ENCODE results near the gene LY6G5C. TPM values are rescaled to one million over a fixed set of nuclear protein-coding genes. Genes with fewer than 3 reads are reported as not detected.

The LY6G5C gene
- total RNA-seq, 4 donors from 2014 or later: 0.57 to 0.83 TPM; not detected in 2

GRCh38 chr6:31639043-31639442, 41.8 kb downstream of the LY6G5C start:
- no peak overlapping the region for H3K4me3 ChIP-seq
- H3K27me3 ChIP-seq: no peaks in the 10 kb centered on the region
- peaks cover 61 to 100% (median 67%) of the 10 kb centered on the region in 3 donors for H3K36me3 ChIP-seq
- 64 to 71% methylated on average over 7 to 8 of the region's 9 CpGs for WGBS, 2 donors
- TF ChIP-seq, protein P1, sequence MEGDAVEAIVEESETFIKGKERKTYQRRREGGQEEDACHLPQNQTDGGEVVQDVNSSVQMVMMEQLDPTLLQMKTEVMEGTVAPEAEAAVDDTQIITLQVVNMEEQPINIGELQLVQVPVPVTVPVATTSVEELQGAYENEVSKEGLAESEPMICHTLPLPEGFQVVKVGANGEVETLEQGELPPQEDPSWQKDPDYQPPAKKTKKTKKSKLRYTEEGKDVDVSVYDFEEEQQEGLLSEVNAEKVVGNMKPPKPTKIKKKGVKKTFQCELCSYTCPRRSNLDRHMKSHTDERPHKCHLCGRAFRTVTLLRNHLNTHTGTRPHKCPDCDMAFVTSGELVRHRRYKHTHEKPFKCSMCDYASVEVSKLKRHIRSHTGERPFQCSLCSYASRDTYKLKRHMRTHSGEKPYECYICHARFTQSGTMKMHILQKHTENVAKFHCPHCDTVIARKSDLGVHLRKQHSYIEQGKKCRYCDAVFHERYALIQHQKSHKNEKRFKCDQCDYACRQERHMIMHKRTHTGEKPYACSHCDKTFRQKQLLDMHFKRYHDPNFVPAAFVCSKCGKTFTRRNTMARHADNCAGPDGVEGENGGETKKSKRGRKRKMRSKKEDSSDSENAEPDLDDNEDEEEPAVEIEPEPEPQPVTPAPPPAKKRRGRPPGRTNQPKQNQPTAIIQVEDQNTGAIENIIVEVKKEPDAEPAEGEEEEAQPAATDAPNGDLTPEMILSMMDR (IDR thresholded peaks at IDR 0.05): no peak
- no peak for DNase-seq
- H3K27ac ChIP-seq: no peak overlapping the region
- H3K9me3 ChIP-seq: no peaks in the 10 kb centered on the region
- intact Hi-C loops (cut with DNase I): no loop called here
- H3K4me1 ChIP-seq: no peaks in the 10 kb centered on the region

DNA sequence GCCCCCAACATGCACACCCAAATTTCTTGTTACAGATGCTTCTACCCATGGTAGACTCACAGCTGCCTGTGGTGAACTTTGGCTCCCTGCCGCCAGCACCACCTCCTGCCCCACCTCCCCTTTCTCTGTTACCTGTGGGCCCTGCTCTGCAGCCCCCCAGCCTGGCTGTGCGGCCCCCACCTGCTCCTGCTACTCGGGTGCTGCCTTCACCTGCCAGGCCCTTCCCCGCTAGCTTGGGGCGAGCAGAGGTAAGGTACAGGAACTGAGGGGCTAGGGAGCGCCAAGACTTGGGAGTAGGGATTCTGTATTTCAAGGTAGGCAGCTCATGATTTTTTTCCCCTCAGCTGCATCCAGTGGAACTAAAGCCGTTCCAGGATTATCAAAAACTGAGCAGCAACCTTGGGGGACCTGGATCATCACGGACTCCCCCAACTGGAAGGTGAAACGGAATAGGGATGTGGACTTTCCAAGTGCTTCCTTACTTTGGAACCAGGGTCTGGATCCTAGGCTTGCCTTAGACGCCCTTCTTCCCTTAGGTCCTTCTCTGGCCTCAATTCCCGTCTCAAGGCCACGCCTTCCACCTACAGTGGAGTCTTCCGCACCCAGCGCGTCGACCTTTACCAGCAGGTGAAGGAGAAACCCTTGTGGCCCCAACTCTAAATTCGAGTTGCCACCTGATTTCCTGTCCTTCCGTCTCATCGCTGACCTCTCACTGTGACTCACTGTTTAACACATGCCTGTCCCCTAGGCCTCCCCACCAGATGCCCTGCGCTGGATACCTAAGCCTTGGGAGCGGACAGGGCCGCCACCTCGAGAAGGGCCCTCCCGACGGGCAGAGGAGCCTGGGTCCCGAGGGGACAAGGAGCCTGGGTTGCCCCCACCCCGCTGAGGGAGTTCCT, 43.9 kb downstream of the LY6G5C start:
- no peak overlapping the region for H3K4me3 ChIP-seq
- H3K27me3 ChIP-seq: no peaks in the 10 kb centered on the region
- H3K27ac ChIP-seq: no peak overlapping the region
- no peak for TF ChIP-seq POLR2A (IDR thresholded peaks at IDR 0.05)
- TF ChIP-seq, protein P1 (IDR thresholded peaks at IDR 0.05): no peak
- WGBS, 2 donors: 66 to 78% methylated on average over 17 to 22 of the region's 27 CpGs
- peaks cover 53 to 100% (median 65%) of the 10 kb centered on the region in 3 donors for H3K36me3 ChIP-seq
- intact Hi-C loops (cut with DNase I): no loop called here
- no peaks in the 10 kb centered on the region for H3K4me1 ChIP-seq
- no peaks in the 10 kb centered on the region for H3K9me3 ChIP-seq
- DNase-seq: no peak

GRCh38 chr6:31634969-31635575, 45.8 kb downstream of the LY6G5C start:
- WGBS, 2 donors: 75 to 76% methylated on average over 9 to 10 of the region's 11 CpGs
- Histone ChIP-seq H3K27ac (no peak overlapping the region), H3K9me3 (no peaks in the 10 kb centered on the region), H3K4me1 (no peaks in the 10 kb centered on the region), H3K27me3 (no peaks in the 10 kb centered on the region), H3K36me3 (peaks cover 54 to 100% (median 65%) of the 10 kb centered on the region in 3 donors), H3K4me3 (no peak overlapping the region)
- intact Hi-C loops (cut with DNase I): no loop called here
- no peak for TF ChIP-seq POLR2A (IDR thresholded peaks at IDR 0.05)
- TF ChIP-seq, protein P1 (IDR thresholded peaks at IDR 0.05): no peak
- DNase-seq: no peak

GRCh38 chr6:31634131-31634530, 46.7 kb downstream of the LY6G5C start:
- H3K9me3 ChIP-seq: no peaks in the 10 kb centered on the region
- H3K4me3 ChIP-seq: no peak overlapping the region
- H3K36me3 ChIP-seq: peaks cover 58 to 100% (median 72%) of the 10 kb centered on the region in 3 donors
- intact Hi-C loops (cut with DNase I): no loop called here
- no peaks in the 10 kb centered on the region for H3K4me1 ChIP-seq
- no peak overlapping the region for H3K27ac ChIP-seq
- no peak for DNase-seq
- no peak for TF ChIP-seq POLR2A (IDR thresholded peaks at IDR 0.05)
- TF ChIP-seq, protein P1 (IDR thresholded peaks at IDR 0.05): no peak
- 83% methylated on average over 2 of the region's 3 CpGs; no CpG with 5 or more reads in 1 of the 2 donors for WGBS, 2 donors
- H3K27me3 ChIP-seq: no peaks in the 10 kb centered on the region

- Histone ChIP-seq H3K4me3 (no peak overlapping the region), H3K27me3 (no peaks in the 10 kb centered on the region), H3K9me3 (no peaks in the 10 kb centered on the region), H3K4me1 (no peaks in the 10 kb centered on the region), H3K27ac (no peak overlapping the region), H3K36me3 (peaks cover 63 to 100% (median 79%) of the 10 kb centered on the region in 3 donors)
- DNase-seq: no peak
- intact Hi-C loops (cut with DNase I): no loop called here
- WGBS, 2 donors: 71 to 83% methylated on average over 1 of the region's 7 CpGs
- no peak for TF ChIP-seq POLR2A (IDR thresholded peaks at IDR 0.05)
- TF ChIP-seq, protein P1 (IDR thresholded peaks at IDR 0.05): no peak
Observed at GRCh38 chr6:31633447-31633846, 47.4 kb downstream of the LY6G5C start.

All from esophagus squamous epithelium (tissue), 5 donors.